ENCODE results near the gene MAN1A1.

The MAN1A1 gene

DNA sequence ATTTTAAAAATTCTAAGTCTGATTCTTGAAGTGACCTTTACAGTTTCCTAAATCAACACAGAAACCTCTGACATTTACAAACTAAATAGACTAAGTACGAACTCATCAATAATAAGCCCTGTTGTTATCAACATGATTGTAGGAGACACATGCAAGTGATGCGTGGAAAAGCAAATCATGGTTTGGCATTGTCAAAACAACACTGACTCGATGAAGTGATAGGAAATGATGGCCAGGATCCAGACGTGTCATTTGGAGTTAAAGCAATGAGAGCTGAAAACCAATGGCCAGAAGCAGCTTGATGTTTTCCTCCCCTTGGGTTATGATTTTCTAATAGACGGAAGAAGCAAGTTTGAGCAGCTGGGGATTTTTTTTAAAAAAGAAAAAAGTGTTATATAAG, 153.7 kb downstream of the MAN1A1 start:
- TF ChIP-seq, protein P1, sequence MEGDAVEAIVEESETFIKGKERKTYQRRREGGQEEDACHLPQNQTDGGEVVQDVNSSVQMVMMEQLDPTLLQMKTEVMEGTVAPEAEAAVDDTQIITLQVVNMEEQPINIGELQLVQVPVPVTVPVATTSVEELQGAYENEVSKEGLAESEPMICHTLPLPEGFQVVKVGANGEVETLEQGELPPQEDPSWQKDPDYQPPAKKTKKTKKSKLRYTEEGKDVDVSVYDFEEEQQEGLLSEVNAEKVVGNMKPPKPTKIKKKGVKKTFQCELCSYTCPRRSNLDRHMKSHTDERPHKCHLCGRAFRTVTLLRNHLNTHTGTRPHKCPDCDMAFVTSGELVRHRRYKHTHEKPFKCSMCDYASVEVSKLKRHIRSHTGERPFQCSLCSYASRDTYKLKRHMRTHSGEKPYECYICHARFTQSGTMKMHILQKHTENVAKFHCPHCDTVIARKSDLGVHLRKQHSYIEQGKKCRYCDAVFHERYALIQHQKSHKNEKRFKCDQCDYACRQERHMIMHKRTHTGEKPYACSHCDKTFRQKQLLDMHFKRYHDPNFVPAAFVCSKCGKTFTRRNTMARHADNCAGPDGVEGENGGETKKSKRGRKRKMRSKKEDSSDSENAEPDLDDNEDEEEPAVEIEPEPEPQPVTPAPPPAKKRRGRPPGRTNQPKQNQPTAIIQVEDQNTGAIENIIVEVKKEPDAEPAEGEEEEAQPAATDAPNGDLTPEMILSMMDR (IDR thresholded peaks at IDR 0.05; ENCODE audit: insufficient read depth, low read depth, low read length, missing control alignments), result no peak

DNA sequence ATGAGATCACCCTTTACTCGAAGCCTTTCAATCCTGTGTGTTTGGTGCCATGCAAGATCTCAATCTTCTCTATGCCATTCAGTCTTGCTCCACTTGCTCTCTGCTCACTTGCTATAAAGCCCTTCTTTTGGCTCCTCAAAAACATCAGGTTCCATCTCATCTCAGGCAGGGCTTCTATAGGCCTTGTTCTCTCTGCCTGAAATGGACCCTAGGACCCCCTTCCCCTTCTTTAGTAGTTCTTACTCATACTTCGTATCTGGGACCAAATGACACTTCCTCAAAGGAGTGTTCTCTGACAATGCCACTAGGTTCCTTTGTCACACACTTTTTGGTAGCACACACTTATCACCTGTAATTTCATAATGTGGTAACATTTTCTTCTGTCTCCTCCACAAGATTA, 154.4 kb downstream of the MAN1A1 start:
- no peak overlapping the region for H3K4me3 ChIP-seq (ENCODE audit: low read length)
- TF ChIP-seq, protein P1 (IDR thresholded peaks at IDR 0.05; ENCODE audit: insufficient read depth, low read depth, low read length, missing control alignments), result no peak
- no peak for DNase-seq (ENCODE audit: low read depth)

More for the DNA sequence above, 153.7 kb downstream of the MAN1A1 start:
- H3K4me3 ChIP-seq (ENCODE audit: low read length), result no peak overlapping the region
- DNase-seq (ENCODE audit: low read depth), result no peak

DNA sequence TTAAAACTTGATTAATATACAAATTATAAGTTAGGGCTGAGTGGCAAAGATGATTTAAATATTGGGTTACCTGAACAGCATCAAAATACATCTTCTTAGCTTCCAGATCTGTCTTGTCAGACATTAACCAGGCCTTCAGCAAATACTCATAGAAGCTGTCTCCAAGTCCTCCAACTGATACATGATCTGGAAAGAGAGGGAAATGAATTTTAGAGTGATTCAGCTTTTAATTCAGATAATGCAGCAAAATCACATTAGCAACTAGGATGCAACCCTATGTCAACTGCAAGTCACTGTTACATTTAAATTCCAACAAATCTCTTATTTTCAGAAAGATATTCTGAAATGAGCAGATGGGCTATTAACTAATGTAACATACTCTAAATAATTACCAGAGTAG, 155.9 kb downstream of the MAN1A1 start:
- DNase-seq (ENCODE audit: low read depth), result no peak
- no peak overlapping the region for H3K4me3 ChIP-seq (ENCODE audit: low read length)
- TF ChIP-seq, protein P1 (IDR thresholded peaks at IDR 0.05; ENCODE audit: insufficient read depth, low read depth, low read length, missing control alignments), result no peak

DNA sequence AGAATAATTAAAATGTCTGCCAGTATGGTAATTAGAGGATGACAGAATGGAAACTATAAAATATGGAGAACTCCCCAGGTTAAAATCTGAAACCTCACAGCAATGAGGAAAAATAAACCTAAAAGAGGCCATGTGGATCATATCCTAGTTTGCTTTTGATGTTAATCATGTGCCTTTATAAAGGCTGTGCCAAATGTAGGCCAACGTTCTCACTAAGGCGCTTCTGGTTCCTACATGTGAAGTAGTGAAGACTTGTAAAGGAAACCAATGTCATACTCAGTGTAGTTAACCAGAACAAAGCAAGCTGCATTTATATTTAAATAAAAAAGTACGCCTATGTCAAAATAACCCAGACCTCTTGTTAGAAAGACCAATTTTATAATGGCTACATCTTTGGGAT, 157.4 kb downstream of the MAN1A1 start:
- TF ChIP-seq, protein P1 (IDR thresholded peaks at IDR 0.05; ENCODE audit: insufficient read depth, low read depth, low read length, missing control alignments), result no peak
- no peak for DNase-seq (ENCODE audit: low read depth)
- no peak overlapping the region for H3K4me3 ChIP-seq (ENCODE audit: low read length)

DNA sequence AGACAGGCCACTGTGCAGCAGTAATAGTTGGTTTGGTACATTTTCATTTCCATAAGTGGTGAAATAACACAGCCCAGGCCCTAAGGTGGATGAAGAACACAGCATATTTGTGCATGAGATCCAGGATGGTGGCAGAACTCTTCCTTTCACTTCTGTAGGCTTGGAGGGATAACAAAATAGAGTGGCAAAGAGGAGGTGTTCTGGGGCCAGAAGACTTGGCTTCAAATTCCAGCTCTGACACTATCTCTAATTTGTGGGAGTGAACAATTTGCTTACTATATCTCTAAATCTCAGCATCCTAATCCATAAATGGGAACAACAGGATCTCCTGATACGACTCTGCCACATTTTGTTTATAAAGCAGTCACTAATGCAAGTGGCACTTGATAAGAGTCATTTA, 159.4 kb downstream of the MAN1A1 start:
- DNase-seq (ENCODE audit: low read depth), result no peak
- no peak overlapping the region for H3K4me3 ChIP-seq (ENCODE audit: low read length)
- TF ChIP-seq, protein P1 (IDR thresholded peaks at IDR 0.05; ENCODE audit: insufficient read depth, low read depth, low read length, missing control alignments), result no peak

DNA sequence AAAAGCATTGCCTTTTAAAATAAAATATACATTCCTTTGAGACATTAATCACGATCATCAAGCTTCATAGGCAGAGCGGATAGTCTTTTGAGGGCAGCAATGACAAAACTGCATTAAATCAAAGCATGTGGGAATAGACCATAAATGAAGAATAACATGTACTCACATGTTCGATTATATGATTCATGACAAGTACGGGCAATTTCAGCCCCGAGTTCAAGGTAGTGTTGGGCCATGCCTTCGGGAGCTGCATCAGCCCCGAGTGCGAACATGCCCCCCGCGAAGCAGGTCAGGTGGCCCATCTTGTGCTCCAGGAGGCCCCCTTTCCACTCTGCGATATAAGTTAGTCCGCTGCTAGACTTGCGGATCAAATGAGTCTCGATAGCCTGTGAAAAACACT, 160.1 kb downstream of the MAN1A1 start:
- no peak overlapping the region for H3K4me3 ChIP-seq (ENCODE audit: low read length)
- no peak for DNase-seq (ENCODE audit: low read depth)
- TF ChIP-seq, protein P1 (IDR thresholded peaks at IDR 0.05; ENCODE audit: insufficient read depth, low read depth, low read length, missing control alignments), result no peak

DNA sequence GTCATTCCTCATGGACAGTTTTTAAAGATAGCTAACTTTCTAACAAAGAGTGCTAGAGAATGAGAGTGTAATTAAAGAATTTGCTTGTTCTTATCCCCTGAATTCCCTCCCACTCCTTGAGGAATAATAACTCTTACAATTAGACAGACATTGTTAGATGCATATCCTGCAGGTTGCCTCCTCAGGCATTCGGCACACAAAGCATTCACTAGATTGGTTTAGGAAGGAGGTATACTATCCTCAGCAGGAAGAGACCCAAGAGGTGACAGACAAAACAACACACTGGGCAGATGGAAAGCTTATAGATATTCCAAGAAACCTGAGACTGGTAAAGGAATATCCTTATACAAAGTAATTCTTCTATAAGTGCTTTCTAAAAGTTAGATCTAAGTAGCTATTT, 162.0 kb downstream of the MAN1A1 start:
- no peak for DNase-seq (ENCODE audit: low read depth)
- no peak overlapping the region for H3K4me3 ChIP-seq (ENCODE audit: low read length)
- TF ChIP-seq, protein P1 (IDR thresholded peaks at IDR 0.05; ENCODE audit: insufficient read depth, low read depth, low read length, missing control alignments), result no peak
